Neural progenitor cell (in vitro differentiated cells): ENCODE measurements around the gene ISX. TPM values are rescaled to one million over a fixed set of nuclear protein-coding genes. Genes with fewer than 3 reads are reported as not detected.

Experiments
- DNase-seq: peaks from one replicate; pipeline ENCODE4 v3.0.0-alpha.2; 2016; ENCODE audit warnings: low spot score
- H2AFZ ChIP-seq: fragments of 200-600 bp; sonication (generic); replicated peaks from 2 replicates; pipeline ENCODE4 v1.6.1; 2016; ENCODE audit warnings: antibody characterized with exemption
- H3F3A ChIP-seq: fragments of 200-600 bp; sonication (generic); 2 replicates; pipeline ENCODE4 v1.6.1; 2016; ENCODE audit warnings: antibody characterized with exemption, low read depth
- H3K27ac ChIP-seq: fragments of 200-600 bp; sonication (generic); 2 replicates; pipeline ENCODE4 v1.5.1; 2016; ENCODE audit warnings: mild to moderate bottlenecking
- H3K27me3 ChIP-seq: fragments of 200-600 bp; sonication (generic); 2 replicates; pipeline ENCODE4 v1.6.1; 2016; ENCODE audit warnings: mild to moderate bottlenecking, moderate library complexity
- H3K36me3 ChIP-seq: fragments of 200-600 bp; sonication (generic); 2 replicates; pipeline ENCODE4 v1.5.1; 2016
- H3K4me1 ChIP-seq: fragments of 200-600 bp; sonication (generic); 2 replicates; pipeline ENCODE4 v1.6.1; 2016; ENCODE audit warnings: mixed run types
- H3K4me2 ChIP-seq: fragments of 200-600 bp; sonication (generic); 2 replicates; pipeline ENCODE4 v1.6.1; 2016
- H3K4me3 ChIP-seq: fragments of 200-600 bp; sonication (generic); 2 replicates; pipeline ENCODE4 v1.5.1; 2016
- H3K79me2 ChIP-seq: fragments of 200-600 bp; sonication (generic); 2 replicates; pipeline ENCODE4 v1.6.1; 2016; ENCODE audit warnings: low read depth
- H3K9ac ChIP-seq: fragments of 200-600 bp; sonication (generic); 2 replicates; pipeline ENCODE4 v1.6.1; 2016
- H3K9me3 ChIP-seq: fragments of 200-600 bp; sonication (generic); 2 replicates; pipeline ENCODE4 v1.5.1; 2016; ENCODE audit warnings: low read depth
- H4K20me1 ChIP-seq: fragments of 200-600 bp; sonication (generic); 2 replicates; pipeline ENCODE4 v1.6.1; 2016; ENCODE audit warnings: low read depth
- H3K27ac Mint-ChIP-seq: 3 replicates; pipeline ENCODE4 v1.8.0; 2021; ENCODE audit warnings: mixed read lengths
- H3K27me3 Mint-ChIP-seq: 2 replicates; pipeline ENCODE4 v1.8.0; 2022; ENCODE audit warnings: low read depth, mild to moderate bottlenecking, inconsistent platforms, moderate library complexity, mixed read lengths; ENCODE audit not compliant: insufficient read depth
- H3K36me3 Mint-ChIP-seq: 3 replicates; pipeline ENCODE4 v1.8.0; 2021; ENCODE audit warnings: mixed read lengths
- H3K4me1 Mint-ChIP-seq: 3 replicates; pipeline ENCODE4 v1.8.0; 2021; ENCODE audit warnings: mixed read lengths
- H3K4me3 Mint-ChIP-seq: 3 replicates; pipeline ENCODE4 v1.8.0; 2021; ENCODE audit warnings: mild to moderate bottlenecking, moderate library complexity, mixed read lengths
- H3K9me3 Mint-ChIP-seq: 3 replicates; pipeline ENCODE4 v1.8.0; 2020; ENCODE audit warnings: mixed read lengths
- EZH2 ChIP-seq: fragments of 200-600 bp; sonication (generic); IDR thresholded peaks from 2 replicates; pipeline ENCODE4 v1.6.1; 2017; ENCODE audit warnings: antibody characterized with exemption, mild to moderate bottlenecking, moderate library complexity
- EZH2phosphoT487 ChIP-seq: fragments of 200-600 bp; sonication (generic); IDR thresholded peaks from 2 replicates; pipeline ENCODE4 v1.6.1; 2017; ENCODE audit warnings: antibody characterized with exemption
- total RNA-seq: library from RNA; depleted of rRNA; stranded (reverse); fragments of >200 nt; gene quantifications from 2 replicates; pipeline ENCODE4 v1.2.3, GENCODE V29; 2015; ENCODE audit warnings: low replicate concordance
- TF ChIP-seq, protein P1 (sequence below): fragments of 200-600 bp; sonication (generic); IDR thresholded peaks from 2 replicates; pipeline ENCODE4 v1.5.1; 2017; ENCODE audit warnings: antibody characterized with exemption, mild to moderate bottlenecking

ISX gene
- total RNA-seq, 1 donor from 2014 or later, result not detected

DNA sequence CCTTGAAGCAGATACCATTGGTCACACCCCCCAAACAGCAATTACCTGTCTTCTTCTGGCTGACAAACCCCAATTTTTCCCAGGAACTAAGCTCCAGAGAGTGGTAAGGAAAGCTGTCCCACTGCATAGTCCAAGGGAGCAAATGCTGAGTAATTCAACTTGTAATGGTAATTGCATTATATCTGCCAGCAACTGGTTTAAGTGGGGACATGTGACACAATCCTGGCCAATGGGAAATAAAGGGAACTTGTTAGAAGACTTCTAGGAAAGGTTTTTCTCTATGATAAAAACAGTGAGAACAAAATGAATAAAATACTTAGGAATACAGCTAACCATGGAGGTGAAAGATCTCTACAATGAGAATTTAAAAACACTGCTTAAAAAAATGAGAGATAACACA lies 9.5 kb upstream of the ISX start:
- Mint-ChIP-seq H3K9me3 (no peaks in the 10 kb centered on the region), H3K27ac (no peak overlapping the region), H3K4me1 (no peaks in the 10 kb centered on the region), H3K36me3 (no peaks in the 10 kb centered on the region), H3K4me3 (no peak overlapping the region), H3K27me3 (peaks cover 8% of the 10 kb centered on the region)
- Histone ChIP-seq H4K20me1 (no peaks in the 10 kb centered on the region), H3K4me2 (no peak overlapping the region), H3K9me3 (no peaks in the 10 kb centered on the region), H3K27me3 (no peaks in the 10 kb centered on the region), H2AFZ (no peak overlapping the region), H3K79me2 (no peaks in the 10 kb centered on the region), H3F3A (no peaks in the 10 kb centered on the region), H3K27ac (no peak overlapping the region), H3K36me3 (no peaks in the 10 kb centered on the region), H3K4me3 (no peak overlapping the region), H3K4me1 (no peaks in the 10 kb centered on the region), H3K9ac (no peak overlapping the region)
- DNase-seq, result no peak
- no peak for TF ChIP-seq EZH2
- no peak for TF ChIP-seq EZH2phosphoT487
- TF ChIP-seq, protein P1, sequence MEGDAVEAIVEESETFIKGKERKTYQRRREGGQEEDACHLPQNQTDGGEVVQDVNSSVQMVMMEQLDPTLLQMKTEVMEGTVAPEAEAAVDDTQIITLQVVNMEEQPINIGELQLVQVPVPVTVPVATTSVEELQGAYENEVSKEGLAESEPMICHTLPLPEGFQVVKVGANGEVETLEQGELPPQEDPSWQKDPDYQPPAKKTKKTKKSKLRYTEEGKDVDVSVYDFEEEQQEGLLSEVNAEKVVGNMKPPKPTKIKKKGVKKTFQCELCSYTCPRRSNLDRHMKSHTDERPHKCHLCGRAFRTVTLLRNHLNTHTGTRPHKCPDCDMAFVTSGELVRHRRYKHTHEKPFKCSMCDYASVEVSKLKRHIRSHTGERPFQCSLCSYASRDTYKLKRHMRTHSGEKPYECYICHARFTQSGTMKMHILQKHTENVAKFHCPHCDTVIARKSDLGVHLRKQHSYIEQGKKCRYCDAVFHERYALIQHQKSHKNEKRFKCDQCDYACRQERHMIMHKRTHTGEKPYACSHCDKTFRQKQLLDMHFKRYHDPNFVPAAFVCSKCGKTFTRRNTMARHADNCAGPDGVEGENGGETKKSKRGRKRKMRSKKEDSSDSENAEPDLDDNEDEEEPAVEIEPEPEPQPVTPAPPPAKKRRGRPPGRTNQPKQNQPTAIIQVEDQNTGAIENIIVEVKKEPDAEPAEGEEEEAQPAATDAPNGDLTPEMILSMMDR, result no peak

DNA sequence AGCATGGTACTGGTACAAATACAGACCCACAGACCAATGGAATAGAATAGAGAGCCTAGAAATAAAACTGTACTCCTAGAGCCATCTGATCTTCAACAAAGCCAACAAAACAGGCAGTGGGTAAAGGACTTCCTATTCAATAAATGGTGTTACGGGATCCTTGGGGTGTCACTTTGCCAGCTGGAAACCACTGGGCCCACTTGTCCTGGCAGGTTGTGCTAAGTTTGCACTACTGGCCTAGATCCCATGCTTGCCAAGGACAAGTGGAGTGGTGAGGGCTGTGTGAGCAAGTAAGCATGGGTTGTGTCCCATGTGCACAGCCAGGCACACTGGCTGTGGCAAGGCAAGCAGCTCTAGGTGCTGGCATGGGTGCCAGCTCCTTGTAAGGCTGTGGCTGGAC lies 8.8 kb upstream of the ISX start:
- Histone ChIP-seq H3K27me3 (no peaks in the 10 kb centered on the region), H3K9ac (no peak overlapping the region), H3K4me1 (no peaks in the 10 kb centered on the region), H2AFZ (no peak overlapping the region), H3K4me3 (no peak overlapping the region), H4K20me1 (no peaks in the 10 kb centered on the region), H3K79me2 (no peaks in the 10 kb centered on the region), H3F3A (no peaks in the 10 kb centered on the region), H3K27ac (no peak overlapping the region), H3K9me3 (no peaks in the 10 kb centered on the region), H3K36me3 (no peaks in the 10 kb centered on the region), H3K4me2 (no peak overlapping the region)
- no peak for DNase-seq
- Mint-ChIP-seq H3K4me3 (no peak overlapping the region), H3K27me3 (peaks cover 8% of the 10 kb centered on the region), H3K9me3 (no peaks in the 10 kb centered on the region), H3K36me3 (no peaks in the 10 kb centered on the region), H3K27ac (no peak overlapping the region), H3K4me1 (no peaks in the 10 kb centered on the region)
- TF ChIP-seq, protein P1, result no peak
- TF ChIP-seq EZH2 (no peak), EZH2phosphoT487 (no peak)

DNA sequence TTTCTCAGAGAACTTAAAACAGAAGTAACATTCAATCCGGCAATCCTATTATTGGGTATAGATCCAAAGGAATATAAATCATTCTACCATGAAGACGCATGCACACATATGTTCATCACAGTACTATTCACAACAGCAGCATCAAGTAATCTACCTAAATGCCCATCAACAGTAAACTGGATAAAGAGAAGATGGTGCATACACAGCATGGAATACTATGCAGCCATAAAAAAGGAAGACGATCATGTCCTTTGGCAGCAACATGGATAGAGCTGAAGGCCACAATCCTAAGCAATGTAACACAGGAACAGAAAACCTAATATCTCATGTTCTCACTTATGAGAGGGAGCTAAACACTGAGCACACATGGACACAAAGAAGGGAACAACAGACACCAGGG lies 6.3 kb upstream of the ISX start:
- no peak overlapping the region for H3K4me3 Mint-ChIP-seq
- Histone ChIP-seq H3F3A (no peaks in the 10 kb centered on the region), H2AFZ (no peak overlapping the region), H4K20me1 (no peaks in the 10 kb centered on the region), H3K4me2 (no peak overlapping the region), H3K36me3 (no peaks in the 10 kb centered on the region), H3K9ac (no peak overlapping the region), H3K27me3 (no peaks in the 10 kb centered on the region), H3K4me1 (no peaks in the 10 kb centered on the region), H3K79me2 (no peaks in the 10 kb centered on the region), H3K4me3 (no peak overlapping the region), H3K9me3 (no peaks in the 10 kb centered on the region), H3K27ac (no peak overlapping the region)
- H3K27ac Mint-ChIP-seq, result no peak overlapping the region
- no peaks in the 10 kb centered on the region for H3K9me3 Mint-ChIP-seq
- no peak for DNase-seq
- TF ChIP-seq, protein P1, result no peak
- TF ChIP-seq EZH2, result no peak
- no peak for TF ChIP-seq EZH2phosphoT487
- H3K27me3 Mint-ChIP-seq, result peaks cover 10% of the 10 kb centered on the region
- no peaks in the 10 kb centered on the region for H3K36me3 Mint-ChIP-seq
- H3K4me1 Mint-ChIP-seq, result no peaks in the 10 kb centered on the region
